Vagina (tissue), 2 donors: ENCODE measurements around the gene VPS13C. TPM values are rescaled to one million over a fixed set of nuclear protein-coding genes. Genes with fewer than 3 reads are reported as not detected.

Experiments used
- DNase-seq, 2 donors: peaks; one replicate each; pipeline ENCODE4 v3.0.0-alpha.2; 2017; ENCODE audit errors: extremely low spot score in 2 of 2
- H3K27ac ChIP-seq: fragments of 200-600 bp; sonication (generic); one replicate; pipeline ENCODE4 v1.5.1; 2019
- H3K27me3 ChIP-seq: fragments of 200-600 bp; sonication (generic); one replicate; pipeline ENCODE4 v1.5.1; 2019
- H3K36me3 ChIP-seq, 2 donors: fragments of 200-600 bp; sonication (generic); one replicate each; pipeline ENCODE4 v1.5.1; 2017 to 2019
- H3K4me1 ChIP-seq: fragments of 200-600 bp; sonication (generic); one replicate; pipeline ENCODE4 v1.5.1; 2019
- H3K4me3 ChIP-seq, 2 donors: fragments of 200-600 bp; sonication (generic); 1 replicate in 1 of 2; 2 replicates in 1 of 2; pipeline ENCODE4 v1.5.1; 2016 to 2019
- H3K9me3 ChIP-seq: fragments of 200-600 bp; sonication (generic); one replicate; pipeline ENCODE4 v1.5.1; 2019
- POLR2A ChIP-seq, 2 donors: fragments of 450-650 bp; IDR thresholded peaks; one replicate each; pipeline ENCODE4 v1.6.1; 2017; ENCODE audit warnings: antibody characterized with exemption in 2 of 2, mild to moderate bottlenecking in 2 of 2, moderate library complexity in 2 of 2
- POLR2AphosphoS5 ChIP-seq, 2 donors: sonication (generic); formaldehyde crosslinking; IDR thresholded peaks; one replicate each; pipeline ENCODE4 v1.9.0; 2017; ENCODE audit warnings: antibody characterized with exemption in 2 of 2, mild to moderate bottlenecking in 2 of 2, low read depth in 1 of 2; ENCODE audit not compliant: insufficient read depth in 1 of 2
- intact Hi-C: fragments of 100-400 bp; cut with DNase I; formaldehyde crosslinking; loops from one replicate; pipeline ENCODE4 v1.15.1; 2023
- total RNA-seq: library from RNA; depleted of rRNA; stranded (reverse); fragments of >200 nt; gene quantifications from one replicate; pipeline ENCODE4 v1.2.3, GENCODE V29; 2016
- TF ChIP-seq, protein P1 (sequence below), 3 experiments: fragments of 450-650 bp in 2 of 3; fragments of 200-600 bp in 1 of 3; sonication (generic) in 1 of 3; IDR thresholded peaks; one replicate each; pipeline ENCODE4 v1.5.1; 2017 to 2019; ENCODE audit warnings: antibody characterized with exemption in 3 of 3, mild to moderate bottlenecking in 2 of 3, moderate library complexity in 2 of 3

Gene VPS13C
- total RNA-seq, 1 donor from 2014 or later: 52.5 TPM

DNA sequence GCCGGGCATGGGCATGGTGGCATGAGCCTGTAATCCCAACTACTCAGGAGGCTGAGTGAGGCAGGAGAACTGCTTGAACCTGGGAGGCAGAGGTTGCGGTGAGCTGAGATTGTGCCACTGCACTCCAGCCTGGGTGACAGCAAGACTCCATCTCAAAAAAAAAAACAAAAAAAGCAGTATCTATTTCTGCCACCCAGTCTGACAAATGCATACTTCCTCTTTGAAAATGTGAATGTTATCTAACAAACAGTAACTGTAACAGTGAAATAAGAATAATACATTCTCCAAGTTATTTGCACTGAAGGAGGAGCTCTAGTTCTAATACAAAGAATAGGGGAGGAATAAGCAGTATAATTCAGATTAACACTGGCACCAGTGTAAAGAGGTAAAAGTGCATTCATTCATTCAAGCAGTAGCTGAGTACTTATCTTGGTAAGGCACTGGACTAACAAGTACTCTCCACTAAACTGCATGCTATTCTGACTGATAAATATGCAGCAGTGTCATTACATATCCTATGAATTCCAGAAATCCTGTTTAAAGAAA, 12.9 kb downstream of the VPS13C start:
- no peak overlapping the region for H3K27ac ChIP-seq
- no peak overlapping the region for H3K4me3 ChIP-seq
- no peaks in the 10 kb centered on the region for H3K27me3 ChIP-seq
- H3K36me3 ChIP-seq: no peaks in the 10 kb centered on the region
- DNase-seq: no peak
- intact Hi-C loops: no loop called here
- H3K4me1 ChIP-seq: peaks cover 4% of the 10 kb centered on the region
- TF ChIP-seq POLR2A (IDR thresholded peaks at IDR 0.05): no peak
- TF ChIP-seq POLR2AphosphoS5 (IDR thresholded peaks at IDR 0.05; ENCODE audit: insufficient read depth in 1 of 2, low read depth in 1 of 2): no peak
- TF ChIP-seq, protein P1, sequence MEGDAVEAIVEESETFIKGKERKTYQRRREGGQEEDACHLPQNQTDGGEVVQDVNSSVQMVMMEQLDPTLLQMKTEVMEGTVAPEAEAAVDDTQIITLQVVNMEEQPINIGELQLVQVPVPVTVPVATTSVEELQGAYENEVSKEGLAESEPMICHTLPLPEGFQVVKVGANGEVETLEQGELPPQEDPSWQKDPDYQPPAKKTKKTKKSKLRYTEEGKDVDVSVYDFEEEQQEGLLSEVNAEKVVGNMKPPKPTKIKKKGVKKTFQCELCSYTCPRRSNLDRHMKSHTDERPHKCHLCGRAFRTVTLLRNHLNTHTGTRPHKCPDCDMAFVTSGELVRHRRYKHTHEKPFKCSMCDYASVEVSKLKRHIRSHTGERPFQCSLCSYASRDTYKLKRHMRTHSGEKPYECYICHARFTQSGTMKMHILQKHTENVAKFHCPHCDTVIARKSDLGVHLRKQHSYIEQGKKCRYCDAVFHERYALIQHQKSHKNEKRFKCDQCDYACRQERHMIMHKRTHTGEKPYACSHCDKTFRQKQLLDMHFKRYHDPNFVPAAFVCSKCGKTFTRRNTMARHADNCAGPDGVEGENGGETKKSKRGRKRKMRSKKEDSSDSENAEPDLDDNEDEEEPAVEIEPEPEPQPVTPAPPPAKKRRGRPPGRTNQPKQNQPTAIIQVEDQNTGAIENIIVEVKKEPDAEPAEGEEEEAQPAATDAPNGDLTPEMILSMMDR (IDR thresholded peaks at IDR 0.05): no peak
- no peaks in the 10 kb centered on the region for H3K9me3 ChIP-seq

DNA sequence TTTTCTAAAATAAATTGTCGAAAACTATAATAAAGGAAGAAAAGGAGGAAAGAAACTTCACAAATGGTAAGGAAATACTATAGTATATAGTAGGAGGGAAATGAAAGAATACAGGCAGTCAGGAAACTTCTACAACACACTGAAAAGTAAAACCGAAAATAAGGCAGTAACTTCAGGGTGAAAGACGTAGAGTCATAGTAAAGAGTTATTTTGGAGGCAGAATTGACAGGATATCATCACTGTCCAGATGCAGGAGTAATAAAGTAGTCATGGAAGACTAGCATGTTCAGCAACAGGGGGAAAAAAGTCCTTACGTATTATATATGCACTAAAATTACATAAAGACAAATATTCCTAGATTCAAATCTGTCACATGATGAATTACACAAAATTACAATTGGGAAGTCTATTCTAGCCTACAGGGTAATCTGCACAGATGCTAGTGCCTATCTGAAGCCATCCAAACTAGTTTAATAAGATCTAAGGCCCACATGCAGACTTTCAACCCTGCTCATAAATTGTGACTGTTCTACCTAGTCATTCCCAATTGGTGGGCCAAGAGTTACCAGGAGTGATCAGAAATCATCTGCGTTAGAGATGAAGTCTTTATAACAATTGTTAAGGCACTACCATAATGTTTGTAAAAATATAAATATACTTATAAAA, 14.0 kb downstream of the VPS13C start:
- no peak overlapping the region for H3K27ac ChIP-seq
- intact Hi-C loops: no loop called here
- no peak overlapping the region for H3K4me3 ChIP-seq
- TF ChIP-seq, protein P1 (IDR thresholded peaks at IDR 0.05): no peak
- TF ChIP-seq POLR2AphosphoS5 (IDR thresholded peaks at IDR 0.05; ENCODE audit: insufficient read depth in 1 of 2, low read depth in 1 of 2) (no peak), POLR2A (IDR thresholded peaks at IDR 0.05) (no peak)
- peaks cover 4% of the 10 kb centered on the region for H3K4me1 ChIP-seq
- no peaks in the 10 kb centered on the region for H3K9me3 ChIP-seq
- H3K36me3 ChIP-seq: peaks cover 0 to 6% of the 10 kb centered on the region in 2 donors
- no peaks in the 10 kb centered on the region for H3K27me3 ChIP-seq
- DNase-seq: no peak

DNA sequence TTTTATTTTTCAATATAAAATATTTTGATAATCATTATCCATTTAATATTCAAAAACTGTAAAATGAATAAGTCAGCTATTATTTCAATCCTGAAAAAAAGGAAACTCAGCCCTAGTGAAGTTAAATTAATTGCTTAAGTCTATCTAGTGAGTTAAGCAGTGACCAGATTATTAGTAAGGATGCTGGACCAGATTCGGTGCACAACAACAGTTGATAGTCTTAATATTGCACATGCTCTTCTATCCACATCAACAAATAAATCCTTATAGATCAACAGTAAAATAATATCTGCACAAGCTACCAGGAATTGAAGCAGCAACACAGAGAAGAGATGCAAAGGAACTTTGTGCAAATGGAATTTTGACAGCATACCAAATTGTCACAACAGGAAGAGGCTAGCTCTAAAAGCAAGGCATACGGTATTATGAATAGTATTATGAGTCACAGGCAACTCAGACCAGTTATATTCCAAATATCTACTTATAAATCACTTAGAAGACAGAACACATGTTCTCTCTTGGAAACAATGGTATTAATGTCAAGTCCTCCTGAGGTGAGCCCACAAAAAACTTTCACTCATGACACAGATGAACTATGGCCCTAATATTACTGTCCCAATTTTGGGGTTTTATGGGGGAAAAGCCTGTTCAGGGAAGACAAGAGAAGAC, 24.9 kb downstream of the VPS13C start:
- intact Hi-C loops: no loop called here
- no peak overlapping the region for H3K27ac ChIP-seq
- TF ChIP-seq POLR2AphosphoS5 (IDR thresholded peaks at IDR 0.05; ENCODE audit: insufficient read depth in 1 of 2, low read depth in 1 of 2): no peak
- TF ChIP-seq, protein P1 (IDR thresholded peaks at IDR 0.05): no peak
- no peak for DNase-seq
- no peak overlapping the region for H3K4me3 ChIP-seq
- no peaks in the 10 kb centered on the region for H3K9me3 ChIP-seq
- H3K4me1 ChIP-seq: peaks cover 12% of the 10 kb centered on the region
- H3K36me3 ChIP-seq: no peaks in the 10 kb centered on the region
- no peaks in the 10 kb centered on the region for H3K27me3 ChIP-seq

DNA sequence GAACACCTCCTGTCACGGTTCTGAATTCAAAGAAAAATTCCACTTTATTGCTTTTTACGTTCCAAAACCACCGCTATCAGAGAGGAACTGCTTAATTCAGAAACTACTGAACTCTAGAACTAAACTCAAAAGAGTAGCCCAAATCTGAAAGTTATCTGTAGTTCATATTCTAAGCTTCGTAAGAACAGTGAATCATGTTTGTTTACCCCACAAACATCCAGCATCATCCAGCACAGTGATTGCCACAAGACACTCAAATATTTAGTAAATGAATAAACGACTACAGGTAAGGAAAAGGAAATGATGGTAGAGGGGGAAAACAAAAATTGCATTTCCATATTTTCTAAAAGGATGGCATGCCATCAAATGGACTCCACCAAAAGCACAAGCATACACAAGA, 32.3 kb downstream of the VPS13C start:
- Histone ChIP-seq H3K27ac (no peak overlapping the region), H3K4me1 (no peaks in the 10 kb centered on the region), H3K4me3 (no peak overlapping the region), H3K9me3 (no peaks in the 10 kb centered on the region), H3K27me3 (no peaks in the 10 kb centered on the region), H3K36me3 (peaks cover 0 to 15% of the 10 kb centered on the region in 2 donors)
- TF ChIP-seq POLR2A (IDR thresholded peaks at IDR 0.05): no peak
- no peak for TF ChIP-seq POLR2AphosphoS5 (IDR thresholded peaks at IDR 0.05; ENCODE audit: insufficient read depth in 1 of 2, low read depth in 1 of 2)
- TF ChIP-seq, protein P1 (IDR thresholded peaks at IDR 0.05): no peak
- no peak for DNase-seq
- intact Hi-C loops: no loop called here

DNA sequence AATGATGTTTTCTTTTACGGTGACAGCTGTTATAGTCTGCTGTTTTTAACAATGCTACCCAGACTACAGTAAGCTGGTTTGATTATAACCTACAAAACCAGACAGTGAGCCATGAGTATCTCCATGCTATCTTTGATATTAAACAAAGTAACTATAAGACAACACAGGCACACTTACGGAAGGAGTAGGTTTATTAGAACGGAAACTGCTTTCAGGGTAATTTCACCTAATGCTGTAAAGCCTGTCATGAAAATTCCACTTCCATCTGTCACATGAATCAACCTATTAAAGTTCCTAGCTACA, 33.0 kb downstream of the VPS13C start:
- H3K9me3 ChIP-seq: no peaks in the 10 kb centered on the region
- no peaks in the 10 kb centered on the region for H3K27me3 ChIP-seq
- intact Hi-C loops: no loop called here
- no peak overlapping the region for H3K4me3 ChIP-seq
- peaks cover 0 to 15% of the 10 kb centered on the region in 2 donors for H3K36me3 ChIP-seq
- DNase-seq: no peak
- no peak overlapping the region for H3K27ac ChIP-seq
- TF ChIP-seq POLR2A (IDR thresholded peaks at IDR 0.05) (no peak), POLR2AphosphoS5 (IDR thresholded peaks at IDR 0.05; ENCODE audit: insufficient read depth in 1 of 2, low read depth in 1 of 2) (no peak)
- TF ChIP-seq, protein P1 (IDR thresholded peaks at IDR 0.05): no peak
- H3K4me1 ChIP-seq: no peaks in the 10 kb centered on the region
